GM23248 (cell line): ENCODE data around the gene TMED5.

ENCODE experiments used
- EZH2 ChIP-seq: fragments of 200-600 bp; sonication (generic); IDR thresholded peaks from 2 replicates; pipeline ENCODE4 v1.6.1; 2018; ENCODE audit warnings: antibody characterized with exemption, mild to moderate bottlenecking; ENCODE audit not compliant: insufficient read depth, poor library complexity, severe bottlenecking
- EZH2phosphoT487 ChIP-seq: fragments of 200-600 bp; sonication (generic); IDR thresholded peaks from 2 replicates; pipeline ENCODE4 v1.6.1; 2018; ENCODE audit warnings: antibody characterized with exemption, moderate library complexity, mild to moderate bottlenecking, low read depth; ENCODE audit not compliant: insufficient read depth

GRCh38 chr1:93113127-93113526 is 67.1 kb downstream of the TMED5 start:
- TF ChIP-seq EZH2 = no peak
- no peak for TF ChIP-seq EZH2phosphoT487
